HG03575 (cell line): ENCODE results near the gene TF.

Experiments
- ATAC-seq: cut with Tn5 transposase; IDR thresholded peaks from one replicate; pipeline ENCODE4 v1.9.1; 2021; ENCODE audit not compliant: unreplicated experiment, insufficient number of reproducible peaks, low FRiP score; ENCODE audit errors: extremely low read depth

The TF gene

DNA sequence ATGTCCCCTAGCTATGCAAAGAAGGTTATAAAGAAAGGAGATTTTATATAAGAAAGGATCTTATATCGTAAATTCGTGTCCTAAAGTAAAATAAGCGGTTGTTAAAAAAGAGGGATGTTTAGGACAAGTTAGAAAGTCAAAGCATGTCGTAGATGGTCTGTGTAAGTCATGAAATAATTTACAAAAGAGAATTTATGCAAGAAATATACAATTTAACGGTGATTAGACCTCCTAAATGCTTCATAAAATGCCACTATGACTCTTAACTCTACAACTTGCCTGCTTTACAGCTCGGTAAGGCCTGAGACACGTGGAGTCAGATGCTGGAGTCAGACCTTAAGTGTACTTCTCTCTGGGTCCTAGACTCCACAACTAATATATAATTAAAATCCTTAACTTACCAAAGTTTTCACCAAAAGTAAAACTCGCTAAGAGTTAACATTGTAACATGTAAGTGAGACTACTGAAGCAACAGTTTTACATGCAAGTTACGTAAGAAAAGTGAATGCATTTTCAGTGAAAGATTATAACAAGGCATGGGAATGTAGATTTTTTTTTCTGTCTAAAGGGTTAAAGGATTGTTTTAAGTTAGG lies 46.1 kb downstream of the TF start:
- no peak for ATAC-seq

DNA sequence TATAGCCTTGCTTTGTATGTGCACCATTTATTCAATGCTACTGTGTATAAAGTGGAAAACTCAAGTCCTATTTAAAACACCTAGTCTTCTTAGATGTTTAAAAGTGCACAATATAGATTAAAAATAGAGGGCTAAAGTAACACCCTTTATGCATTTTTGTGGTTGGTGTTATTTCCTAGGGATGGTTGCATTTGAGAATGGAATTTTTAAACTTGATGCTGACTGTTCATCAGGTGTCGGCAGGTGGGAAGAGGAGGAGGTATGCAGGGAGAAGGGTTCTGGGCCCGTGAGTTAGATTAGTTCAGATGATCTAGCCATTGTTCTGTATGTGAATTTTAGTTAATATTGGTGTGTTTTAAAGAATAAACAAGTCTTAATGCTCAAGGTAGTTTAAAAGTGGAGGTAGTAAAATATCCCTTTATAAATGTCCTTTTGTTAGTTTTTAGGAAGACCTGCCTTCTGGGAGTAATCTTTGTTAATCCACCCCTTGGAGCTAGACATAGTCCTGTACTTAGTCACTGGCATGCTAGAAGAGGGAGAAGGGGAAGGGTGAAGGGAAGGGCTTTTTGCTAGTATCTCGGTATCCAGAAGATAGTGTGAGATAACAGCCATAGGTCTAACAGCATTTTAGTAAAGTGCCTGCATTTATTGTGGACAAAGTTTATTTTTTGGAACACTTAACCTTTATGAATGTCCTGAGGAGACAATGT lies 51.4 kb downstream of the TF start:
- no peak for ATAC-seq

- no peak for ATAC-seq
Measured at GRCh38 chr3:133799794-133800585, 53.8 kb downstream of the TF start.

GRCh38 chr3:133803469-133803868 lies 57.3 kb downstream of the TF start:
- no peak for ATAC-seq

- ATAC-seq: no peak
Measured at GRCh38 chr3:133804896-133805295, 58.7 kb downstream of the TF start.

DNA sequence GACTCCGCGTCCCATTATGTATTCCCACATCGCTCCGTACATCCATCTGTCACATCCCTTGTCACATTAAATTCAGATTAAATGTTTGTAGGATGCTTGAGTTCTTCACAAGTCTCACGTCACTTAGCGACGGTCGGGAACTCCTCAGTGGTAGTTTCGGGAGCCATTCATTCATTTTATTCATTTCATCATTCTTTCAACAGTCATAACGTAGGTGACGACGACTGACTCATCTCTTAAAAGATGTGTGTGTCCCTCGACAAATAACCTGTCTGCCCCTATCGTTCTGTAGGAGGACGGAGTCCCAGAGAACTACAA lies 59.1 kb downstream of the TF start:
- ATAC-seq: no peak

GRCh38 chr3:133805702-133806475 lies 59.7 kb downstream of the TF start, which contains the start of gene SRPRB:
TSS of gene SRPRB (plus strand) at chr3:133805815. CDS start at chr3:133805849, 34 bp downstream.
- ATAC-seq: peak; percentile 87

- ATAC-seq: no peak
Measured at GRCh38 chr3:133812872-133813271, 66.7 kb downstream of the TF start.

DNA sequence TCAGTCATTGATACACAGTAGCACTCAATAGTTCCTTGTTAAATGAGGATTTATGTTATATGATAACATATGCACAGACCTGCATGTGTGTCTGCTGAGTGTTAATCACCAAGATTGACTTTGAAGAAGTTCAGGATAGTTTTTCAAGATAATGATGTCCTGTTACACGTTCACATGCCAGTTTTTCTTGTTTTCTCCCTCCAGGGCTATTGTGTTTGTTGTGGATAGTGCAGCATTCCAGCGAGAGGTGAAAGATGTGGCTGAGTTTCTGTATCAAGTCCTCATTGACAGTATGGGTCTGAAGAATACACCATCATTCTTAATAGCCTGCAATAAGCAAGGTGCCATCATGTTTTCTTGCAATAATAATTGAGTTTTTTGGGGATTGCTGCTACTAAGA lies 69.2 kb downstream of the TF start:
- ATAC-seq: no peak

DNA sequence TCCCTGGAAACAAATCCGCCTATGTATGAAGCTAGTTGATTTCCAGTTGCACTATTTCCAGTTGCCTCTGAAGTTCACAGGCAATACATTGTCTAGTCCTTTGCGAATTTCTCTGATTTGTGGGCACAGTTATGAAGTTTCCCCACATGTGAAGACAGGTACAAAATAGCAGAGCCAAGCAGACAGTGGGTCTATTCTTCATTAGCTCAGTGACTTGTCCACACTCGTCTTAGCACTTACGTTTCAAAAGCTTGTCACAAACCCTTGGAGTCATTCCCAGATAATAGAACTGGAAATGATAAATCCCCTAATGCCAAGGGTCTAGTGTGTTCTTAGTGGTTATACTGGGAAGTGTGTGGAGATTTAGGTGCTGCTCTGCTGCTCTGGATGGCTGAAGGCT lies 73.9 kb downstream of the TF start:
- ATAC-seq: no peak

GRCh38 chr3:133820889-133821675 lies 74.9 kb downstream of the TF start:
- no peak for ATAC-seq

- ATAC-seq: no peak
Measured at GRCh38 chr3:133821767-133822638, 75.8 kb downstream of the TF start.

- ATAC-seq: no peak
Measured at GRCh38 chr3:133824961-133825485, 78.8 kb downstream of the TF start.

DNA sequence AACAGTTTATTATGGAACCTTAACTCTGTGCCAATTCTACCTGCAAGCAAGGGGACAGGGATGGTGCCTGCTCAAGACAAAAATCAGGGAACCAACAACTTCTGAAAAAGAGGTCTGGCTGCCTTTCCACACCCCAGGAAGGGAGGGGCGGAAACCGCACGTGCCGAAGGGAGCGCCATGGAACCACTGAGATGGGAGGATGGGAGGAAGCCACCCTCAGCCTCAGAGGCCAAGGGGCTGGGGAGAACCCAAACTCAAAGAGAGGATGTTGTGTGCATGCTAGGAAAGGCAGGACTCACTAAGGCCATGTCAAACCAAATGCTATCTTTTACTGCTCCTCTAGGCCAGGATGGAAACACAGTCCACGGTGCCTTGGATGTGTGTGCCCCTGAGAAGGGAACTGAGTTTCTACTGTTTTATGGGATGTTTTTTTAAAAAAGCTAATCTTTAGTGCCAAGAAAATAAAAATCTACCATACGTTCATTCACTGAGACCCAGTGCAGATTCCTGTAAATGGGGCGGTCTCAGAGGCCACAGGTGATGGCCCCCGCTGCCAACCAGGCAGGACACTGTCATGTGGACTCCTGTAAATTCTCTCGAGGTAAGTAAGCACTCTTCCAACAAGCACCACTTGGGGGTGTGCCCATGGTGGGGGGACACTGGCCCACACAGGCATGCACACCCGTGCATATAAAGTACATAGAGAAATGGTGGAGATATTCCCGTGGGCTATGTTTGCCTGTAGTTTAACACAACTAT lies 80.0 kb downstream of the TF start:
- ATAC-seq: no peak

DNA sequence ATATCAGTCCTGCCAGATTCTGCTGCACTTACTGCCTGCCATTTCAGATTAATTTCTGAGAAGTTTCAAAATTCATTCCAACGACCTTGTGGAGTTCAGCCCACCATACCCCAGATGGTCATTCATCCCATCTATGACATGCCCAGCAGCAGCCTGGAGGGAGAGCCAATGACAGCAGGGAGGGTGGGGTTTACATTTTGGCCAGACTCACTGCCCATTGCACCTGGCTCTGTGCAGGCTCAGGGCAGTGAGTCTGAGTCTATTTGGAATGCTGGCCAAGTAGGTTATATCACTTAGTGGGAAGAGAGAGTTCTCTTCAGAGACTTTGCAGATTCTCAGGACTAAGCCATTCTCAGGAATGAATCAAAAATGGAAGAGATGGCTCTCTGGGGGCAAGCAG lies 80.9 kb downstream of the TF start:
- no peak for ATAC-seq

GRCh38 chr3:133827684-133828083 lies 81.5 kb downstream of the TF start:
- no peak for ATAC-seq
